Epithelial cell of proximal tubule (primary cell): ENCODE measurements around the gene SIGMAR1. TPM values are rescaled to one million over a fixed set of nuclear protein-coding genes. Genes with fewer than 3 reads are reported as not detected.

ENCODE experiments used
- DNase-seq: peaks from one replicate; pipeline ENCODE4 v3.0.0-alpha.2; 2011; ENCODE audit warnings: low read depth
- H3K4me3 ChIP-seq: 2 replicates; pipeline ENCODE4 v1.5.1; 2011; ENCODE audit warnings: low read depth, mild to moderate bottlenecking, low read length
- CTCF ChIP-seq: conservative IDR thresholded peaks from 2 replicates; pipeline ENCODE4 v1.5.1; 2012; ENCODE audit warnings: low read depth, mild to moderate bottlenecking, low read length
- total RNA-seq: library from RNA; depleted of rRNA; stranded (reverse); fragments of >200 nt; gene quantifications from 2 replicates; pipeline ENCODE4 v1.2.3, GENCODE V29; 2015

The SIGMAR1 gene
- total RNA-seq, 1 donor from 2014 or later: 97.9 TPM

GRCh38 chr9:34633166-34633565 is 4.4 kb downstream of the SIGMAR1 start:
- no peak for TF ChIP-seq CTCF
- DNase-seq: no peak
- H3K4me3 ChIP-seq: no peak overlapping the region

- H3K4me3 ChIP-seq: no peak overlapping the region
Measured at GRCh38 chr9:34630402-34631154, 7.0 kb downstream of the SIGMAR1 start.

GRCh38 chr9:34629491-34629808 is 8.1 kb downstream of the SIGMAR1 start:
- TF ChIP-seq CTCF: no peak
- DNase-seq: no peak
- no peak overlapping the region for H3K4me3 ChIP-seq

More at GRCh38 chr9:34630402-34631154, 7.0 kb downstream of the SIGMAR1 start:
- TF ChIP-seq CTCF: no peak
- DNase-seq: no peak

GRCh38 chr9:34628656-34629490 is 8.7 kb downstream of the SIGMAR1 start, which contains the start of gene ARID3C:
ARID3C (minus strand) TSS chr9:34629066; CDS start chr9:34628014, 1,052 bp downstream.
- no peak for TF ChIP-seq CTCF
- H3K4me3 ChIP-seq: peak within 1 kb of the TSS; percentile 45
- DNase-seq: no peak

GRCh38 chr9:34627716-34628655 is 9.6 kb downstream of the SIGMAR1 start:
- TF ChIP-seq CTCF: no peak
- DNase-seq: no peak
- peak overlapping the region; percentile 45 for H3K4me3 ChIP-seq

GRCh38 chr9:34625186-34625486 is 12.5 kb downstream of the SIGMAR1 start:
- H3K4me3 ChIP-seq: no peak overlapping the region
- no peak for TF ChIP-seq CTCF
- DNase-seq: no peak
